GM12878 (cell line): ENCODE data around the gene CTNNA2. TPM values are rescaled to one million over a fixed set of nuclear protein-coding genes. Genes with fewer than 3 reads are reported as not detected.

Experiments used
- BCLAF1 ChIP-seq: fragments of 450-650 bp; IDR thresholded peaks from 2 replicates; pipeline ENCODE4 v1.6.1; 2017; ENCODE audit warnings: antibody characterized with exemption, mild to moderate bottlenecking, moderate library complexity
- BHLHE40 ChIP-seq, 2 experiments: fragments of 450-650 bp in 1 of 2; IDR thresholded peaks; 2 replicates each; pipeline ENCODE4 v1.6.1; 2011 to 2017; ENCODE audit warnings: low read depth in 2 of 2, borderline replicate concordance in 1 of 2, improper control_type of control experiment in 1 of 2, low read length in 1 of 2, mild to moderate bottlenecking in 1 of 2
- CBFB ChIP-seq: IDR thresholded peaks from 2 replicates; pipeline ENCODE4 v1.6.1; 2016; ENCODE audit warnings: antibody characterized with exemption, low read depth
- E4F1 ChIP-seq: fragments of 450-650 bp; IDR thresholded peaks from 2 replicates; pipeline ENCODE4 v1.6.1; 2018; ENCODE audit warnings: borderline replicate concordance, mild to moderate bottlenecking; ENCODE audit not compliant: partially characterized antibody
- ELK1 ChIP-seq: IDR thresholded peaks from 2 replicates; pipeline ENCODE4 v1.6.1; 2012; ENCODE audit warnings: low read depth, low read length, improper control_type of control experiment
- MEF2A ChIP-seq: IDR thresholded peaks from 2 replicates; pipeline ENCODE4 v1.6.1; 2011; ENCODE audit warnings: low read depth, mild to moderate bottlenecking, low read length, moderate library complexity; ENCODE audit not compliant: insufficient read depth
- MXI1 ChIP-seq: fragments of 150-350 bp; IDR thresholded peaks from 2 replicates; pipeline ENCODE4 v1.6.1; 2011; ENCODE audit warnings: low read depth, mild to moderate bottlenecking, inconsistent platforms, low read length, improper control_type of control experiment
- ZNF24 ChIP-seq: fragments of 450-650 bp; IDR thresholded peaks from 2 replicates; pipeline ENCODE4 v1.6.1; 2017; ENCODE audit warnings: antibody characterized with exemption, mild to moderate bottlenecking
- ZNF592 ChIP-seq: fragments of 450-650 bp; IDR thresholded peaks from 2 replicates; pipeline ENCODE4 v1.6.1; 2017; ENCODE audit warnings: mild to moderate bottlenecking, moderate library complexity
- polyA plus RNA-seq, 11 experiments: library from polyadenylated mRNA; depleted of rRNA in 4 of 11; unstranded in 6 of 11; stranded (reverse) in 5 of 11; fragments of >200 nt; fragmentation: Nextera tagmentation in 4 of 11; fragmentation: Illumina TruSeq in 1 of 11; extraction: Ambion mirVana in 4 of 11; extraction: Trizol in 1 of 11; gene quantifications; 1 replicate in 1 of 11; 2 replicates in 10 of 11; pipeline versions ENCODE4 v1.2.1 to v1.2.3, GENCODE V29; 2011 to 2016; ENCODE audit warnings: inconsistent platforms in 2 of 11, missing spikeins in 2 of 11, low read depth in 1 of 11
- total RNA-seq, 4 experiments: library from RNA; depleted of rRNA in 3 of 4; stranded (reverse); fragments of >200 nt in 3 of 4; fragmentation: Illumina TruSeq in 1 of 4; extraction: Trizol in 1 of 4; gene quantifications; 2 replicates each; pipeline versions ENCODE4 v1.2.1 to v1.2.3, GENCODE V29; 2013 to 2021

CTNNA2 gene
- total and polyA plus RNA-seq, 10 of the 15 experiments (the other 5 are each of a cell fraction or from before 2014, with no cell fraction given): 2.4 to 36.2 (median 6.6) TPM

GRCh38 chr2:79793006-79793405 lies 280.2 kb downstream of the CTNNA2 start (continued):
- no peak for TF ChIP-seq ELK1
- TF ChIP-seq CBFB: no peak
- no peak for TF ChIP-seq E4F1
- TF ChIP-seq ZNF24: no peak
- TF ChIP-seq BHLHE40 (IDR thresholded peaks at IDR 0.05; ENCODE audit: borderline replicate concordance in 1 of 2, low read depth in 2 of 2, low read length in 1 of 2): no peak
- no peak for TF ChIP-seq ZNF592
- no peak for TF ChIP-seq BCLAF1
- TF ChIP-seq MXI1: no peak
- no peak for TF ChIP-seq MEF2A
